ENCODE results near the gene PCBP4.

Gene PCBP4

GRCh38 chr3:51955893-51956770 lies 11.1 kb downstream of the PCBP4 start:
- DNase-seq (ENCODE audit: low read depth in 3 of 3): peak in 1 of 3 experiments; percentile 31

DNA sequence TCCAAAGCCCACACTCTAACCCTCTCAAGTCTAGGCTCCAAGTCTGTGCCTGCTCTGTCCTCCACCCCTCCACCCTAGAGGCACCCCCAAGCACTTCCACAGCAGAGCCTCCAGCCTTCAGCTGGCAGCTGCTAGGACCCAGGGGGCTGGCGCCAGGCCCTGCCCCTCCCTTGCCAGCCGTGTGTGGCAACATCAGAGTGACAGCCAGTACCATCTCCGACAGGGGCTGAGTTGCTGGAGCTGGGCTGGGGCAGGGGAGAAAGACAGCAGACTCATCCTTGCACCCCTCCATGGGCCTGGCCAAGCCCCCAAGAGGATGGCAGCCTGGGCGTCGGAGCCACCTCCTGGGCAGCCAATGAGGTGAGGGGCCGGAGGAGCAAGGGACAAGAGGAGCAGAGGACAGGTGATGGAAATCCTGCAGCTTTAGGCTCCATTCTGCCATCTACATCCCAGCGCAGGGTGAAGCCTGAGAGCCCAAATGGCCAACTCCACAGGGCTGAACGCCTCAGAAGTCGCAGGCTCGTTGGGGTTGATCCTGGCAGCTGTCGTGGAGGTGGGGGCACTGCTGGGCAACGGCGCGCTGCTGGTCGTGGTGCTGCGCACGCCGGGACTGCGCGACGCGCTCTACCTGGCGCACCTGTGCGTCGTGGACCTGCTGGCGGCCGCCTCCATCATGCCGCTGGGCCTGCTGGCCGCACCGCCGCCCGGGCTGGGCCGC lies 11.9 kb downstream of the PCBP4 start, which contains the start of gene GPR62:
GPR62 (plus strand) TSS at position 207 of the 718 bp plus-strand sequence; CDS start at position 479, 272 bp downstream.
- DNase-seq (ENCODE audit: low read depth in 3 of 3): no peak

- DNase-seq (ENCODE audit: low read depth in 3 of 3): no peak
Measured at GRCh38 chr3:51954713-51955112, 12.5 kb downstream of the PCBP4 start.

GRCh38 chr3:51954105-51954504 lies 13.1 kb downstream of the PCBP4 start:
- DNase-seq (ENCODE audit: low read depth in 3 of 3): no peak

- DNase-seq (ENCODE audit: low read depth in 3 of 3): no peak
Measured at GRCh38 chr3:51953445-51953844, 13.8 kb downstream of the PCBP4 start.

- no peak for DNase-seq (ENCODE audit: low read depth in 3 of 3)
Measured at GRCh38 chr3:51950899-51951298, 16.4 kb downstream of the PCBP4 start.

- DNase-seq (ENCODE audit: low read depth in 3 of 3): no peak
Measured at GRCh38 chr3:51949121-51949520, 18.1 kb downstream of the PCBP4 start.

GRCh38 chr3:51948016-51948580 lies 19.2 kb downstream of the PCBP4 start:
- DNase-seq (ENCODE audit: low read depth in 3 of 3): no peak

DNA sequence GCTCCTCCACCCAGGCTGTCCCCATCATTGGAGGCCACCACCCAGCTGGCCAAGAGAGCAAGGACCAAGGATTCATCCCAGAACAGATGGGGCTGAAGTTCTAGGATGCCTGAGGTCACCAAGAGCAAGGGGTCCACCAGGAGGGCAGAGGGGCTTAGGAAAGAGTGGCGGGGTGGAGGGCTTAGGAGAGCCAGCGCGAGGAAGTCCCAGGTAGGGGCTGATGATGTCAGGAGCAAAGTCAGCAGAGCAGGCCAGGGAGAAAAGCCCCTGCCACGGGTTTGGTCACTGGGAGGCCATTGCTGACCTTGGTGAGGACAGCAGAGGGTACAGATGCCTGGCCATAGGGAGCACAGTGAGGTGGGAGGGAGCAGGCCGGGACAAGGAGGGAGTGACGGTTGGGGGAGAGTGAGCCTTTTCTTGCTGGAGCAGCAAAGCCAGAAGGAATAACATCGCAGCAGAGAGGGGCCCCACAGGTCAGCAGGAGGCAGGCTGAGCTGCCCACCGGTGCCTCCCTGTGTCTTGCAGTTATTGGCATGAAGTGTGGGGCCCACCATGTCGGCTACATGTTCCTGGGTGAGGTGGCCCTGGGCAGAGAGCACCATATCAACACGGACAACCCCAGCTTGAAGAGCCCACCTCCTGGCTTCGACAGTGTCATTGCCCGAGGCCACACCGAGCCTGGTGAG lies 19.9 kb downstream of the PCBP4 start:
- no peak for DNase-seq (ENCODE audit: low read depth in 3 of 3)

DNA sequence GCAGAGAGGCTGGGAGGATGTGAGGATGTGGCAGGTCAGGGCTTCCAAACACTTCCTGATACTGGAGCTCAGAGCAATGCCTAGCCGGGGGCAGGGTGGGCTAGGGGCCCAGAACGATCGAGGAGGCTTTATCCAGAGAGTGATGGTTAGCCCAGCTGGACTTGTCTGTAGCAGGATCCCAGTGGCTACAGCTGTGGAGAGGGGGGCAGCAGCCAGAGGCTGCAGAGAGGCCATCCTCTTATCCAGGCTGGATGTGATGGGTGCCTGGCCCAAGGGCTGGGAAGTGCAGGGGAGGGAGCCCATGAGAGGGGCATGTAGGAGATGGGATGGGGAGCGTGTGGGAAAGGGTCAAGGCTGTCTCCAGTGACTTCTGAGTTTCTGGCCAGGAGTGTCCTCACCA lies 20.5 kb downstream of the PCBP4 start:
- no peak for DNase-seq (ENCODE audit: low read depth in 3 of 3)

DNA sequence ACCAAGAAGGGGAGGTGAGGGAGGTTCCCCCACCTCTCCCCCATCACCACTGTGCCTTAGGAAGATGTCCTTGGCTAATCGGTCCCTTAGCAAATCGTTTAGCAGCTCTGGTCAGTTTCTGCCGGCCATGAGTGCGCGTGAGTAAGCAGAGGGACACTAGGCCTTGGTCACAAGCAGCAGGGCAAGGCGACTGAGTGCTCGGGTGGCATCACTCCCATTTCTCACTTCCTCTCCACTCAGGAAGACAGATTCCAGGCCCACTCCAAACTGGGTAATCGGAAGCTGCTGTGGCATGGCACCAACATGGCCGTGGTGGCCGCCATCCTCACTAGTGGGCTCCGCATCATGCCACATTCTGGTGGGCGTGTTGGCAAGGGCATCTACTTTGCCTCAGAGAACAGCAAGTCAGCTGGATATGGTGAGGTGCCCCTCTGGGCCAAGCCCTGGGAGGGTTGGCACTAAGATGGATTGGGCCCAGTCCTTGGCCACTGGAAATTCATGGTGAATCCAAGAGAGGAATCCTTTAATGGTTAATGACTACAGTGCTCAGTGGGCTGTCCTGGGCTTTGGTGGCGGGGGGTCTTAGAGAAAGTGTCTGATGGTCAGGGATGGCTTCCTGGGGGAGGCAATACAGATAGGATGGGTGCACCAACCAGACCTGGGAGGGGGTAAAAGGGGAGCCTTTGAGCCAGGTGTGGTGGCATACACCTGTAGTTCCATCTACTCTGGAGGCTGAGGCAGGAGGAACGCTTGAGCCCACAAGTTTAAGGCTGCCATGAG lies 21.1 kb downstream of the PCBP4 start:
- DNase-seq (ENCODE audit: low read depth in 3 of 3): no peak

DNA sequence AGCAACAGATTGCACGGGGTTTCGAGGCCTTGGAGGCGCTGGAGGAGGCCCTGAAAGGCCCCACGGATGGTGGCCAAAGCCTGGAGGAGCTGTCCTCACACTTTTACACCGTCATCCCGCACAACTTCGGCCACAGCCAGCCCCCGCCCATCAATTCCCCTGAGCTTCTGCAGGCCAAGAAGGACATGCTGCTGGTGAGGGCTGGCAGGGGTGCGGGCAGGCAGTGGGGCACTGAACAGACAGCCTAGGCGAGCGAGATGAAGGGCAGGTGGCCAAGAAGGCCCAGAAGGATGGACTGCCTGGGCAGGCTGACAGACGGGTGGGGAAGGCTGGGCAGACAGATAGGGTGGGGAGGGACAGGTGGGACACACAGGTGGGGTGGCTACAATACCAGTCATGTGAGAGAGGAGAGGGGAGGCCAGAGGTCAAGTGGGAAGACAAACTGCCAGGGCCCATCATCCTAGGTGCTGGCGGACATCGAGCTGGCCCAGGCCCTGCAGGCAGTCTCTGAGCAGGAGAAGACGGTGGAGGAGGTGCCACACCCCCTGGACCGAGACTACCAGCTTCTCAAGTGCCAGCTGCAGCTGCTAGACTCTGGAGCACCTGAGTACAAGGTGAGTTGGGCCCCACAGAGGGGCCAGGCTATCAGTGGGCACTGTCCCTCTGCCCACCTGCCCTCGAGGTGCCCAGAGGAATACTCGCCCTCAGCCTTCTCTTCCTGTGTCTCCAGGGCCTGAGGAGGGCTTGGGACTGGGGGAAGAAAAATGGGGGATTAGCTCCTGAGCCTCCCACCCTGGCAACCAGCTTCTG lies 22.0 kb downstream of the PCBP4 start:
- DNase-seq (ENCODE audit: low read depth in 3 of 3): no peak

GRCh38 chr3:51944451-51945021 lies 22.7 kb downstream of the PCBP4 start:
- no peak for DNase-seq (ENCODE audit: low read depth in 3 of 3)

DNA sequence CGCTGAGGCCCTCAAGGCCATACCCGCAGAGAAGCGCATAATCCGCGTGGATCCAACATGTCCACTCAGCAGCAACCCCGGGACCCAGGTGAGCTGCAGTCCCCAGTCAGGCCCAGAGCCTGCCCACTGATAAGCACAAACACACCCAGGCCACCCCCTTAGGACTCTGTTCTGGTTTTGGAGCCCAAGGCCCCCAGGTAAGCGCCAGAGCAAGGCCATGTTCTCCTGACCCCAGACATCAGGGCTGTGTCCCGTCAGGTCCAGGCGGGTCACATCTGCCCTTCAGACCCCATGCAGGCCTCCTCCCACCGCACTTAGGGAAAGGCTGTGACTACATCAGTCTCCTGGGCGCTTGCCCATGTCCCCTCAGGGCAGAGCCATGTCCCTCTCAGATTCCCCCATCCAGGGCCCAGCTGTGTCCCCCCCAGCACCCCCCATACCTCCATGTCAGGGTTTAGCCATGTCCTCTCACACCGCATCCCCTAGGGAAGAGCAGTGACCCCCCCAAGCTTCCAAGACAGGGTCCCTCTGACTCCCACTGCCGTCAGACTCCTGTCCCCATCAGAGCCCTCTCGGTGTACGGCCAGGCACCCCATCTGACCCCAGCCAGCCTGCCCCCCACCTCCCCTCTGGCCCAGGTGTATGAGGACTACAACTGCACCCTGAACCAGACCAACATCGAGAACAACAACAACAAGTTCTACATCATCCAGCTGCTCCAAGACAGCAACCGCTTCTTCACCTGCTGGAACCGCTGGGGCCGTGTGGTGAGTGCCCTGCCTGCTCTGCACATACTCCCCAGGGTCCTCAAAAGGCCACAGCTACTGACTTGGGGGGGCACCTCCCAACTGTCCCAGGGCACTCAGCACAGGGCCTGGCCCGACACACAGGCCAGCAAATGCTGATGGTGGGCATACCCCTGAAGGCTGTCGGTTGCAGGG lies 23.5 kb downstream of the PCBP4 start:
- no peak for DNase-seq (ENCODE audit: low read depth in 3 of 3)

DNA sequence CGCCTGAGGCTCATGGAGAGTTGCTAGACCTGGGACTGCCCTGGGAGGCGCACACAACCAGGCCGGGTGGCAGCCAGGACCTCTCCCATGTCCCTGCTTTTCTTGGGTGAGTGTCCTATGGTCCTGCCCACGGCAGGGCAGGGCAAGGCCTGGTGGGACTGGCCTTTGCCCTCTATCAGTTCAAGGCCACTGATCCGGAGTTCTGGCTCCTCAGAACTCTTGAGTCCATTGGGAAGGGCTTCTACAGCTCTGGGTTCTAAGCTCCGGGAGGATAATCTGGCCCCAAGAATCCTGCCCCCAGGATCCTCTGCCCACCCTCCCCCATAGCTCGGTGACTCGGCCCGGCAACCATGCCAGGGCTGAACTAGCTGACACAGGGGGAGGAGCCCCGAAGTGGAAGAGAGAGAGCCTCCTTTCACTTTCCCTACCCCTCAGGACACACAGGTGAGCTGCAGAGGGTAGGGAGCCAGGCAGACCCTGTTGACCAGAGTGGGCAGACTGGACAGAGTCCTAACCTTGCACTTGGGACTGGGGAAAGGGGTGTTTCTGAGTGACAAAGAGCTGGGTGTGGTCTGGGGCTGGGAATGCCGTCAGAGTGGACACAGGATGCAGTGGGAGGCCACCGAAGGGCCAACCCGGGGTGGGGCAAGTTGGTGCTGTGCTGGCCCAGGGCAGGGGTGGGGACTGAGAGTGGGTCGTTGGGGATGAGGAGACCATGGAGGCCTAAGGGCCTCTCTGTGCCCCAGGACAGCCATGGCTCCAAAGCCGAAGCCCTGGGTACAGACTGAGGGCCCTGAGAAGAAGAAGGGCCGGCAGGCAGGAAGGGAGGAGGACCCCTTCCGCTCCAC lies 24.4 kb downstream of the PCBP4 start:
- DNase-seq (ENCODE audit: low read depth in 3 of 3): peak; percentile 40 to 63 (median 44)

DNA sequence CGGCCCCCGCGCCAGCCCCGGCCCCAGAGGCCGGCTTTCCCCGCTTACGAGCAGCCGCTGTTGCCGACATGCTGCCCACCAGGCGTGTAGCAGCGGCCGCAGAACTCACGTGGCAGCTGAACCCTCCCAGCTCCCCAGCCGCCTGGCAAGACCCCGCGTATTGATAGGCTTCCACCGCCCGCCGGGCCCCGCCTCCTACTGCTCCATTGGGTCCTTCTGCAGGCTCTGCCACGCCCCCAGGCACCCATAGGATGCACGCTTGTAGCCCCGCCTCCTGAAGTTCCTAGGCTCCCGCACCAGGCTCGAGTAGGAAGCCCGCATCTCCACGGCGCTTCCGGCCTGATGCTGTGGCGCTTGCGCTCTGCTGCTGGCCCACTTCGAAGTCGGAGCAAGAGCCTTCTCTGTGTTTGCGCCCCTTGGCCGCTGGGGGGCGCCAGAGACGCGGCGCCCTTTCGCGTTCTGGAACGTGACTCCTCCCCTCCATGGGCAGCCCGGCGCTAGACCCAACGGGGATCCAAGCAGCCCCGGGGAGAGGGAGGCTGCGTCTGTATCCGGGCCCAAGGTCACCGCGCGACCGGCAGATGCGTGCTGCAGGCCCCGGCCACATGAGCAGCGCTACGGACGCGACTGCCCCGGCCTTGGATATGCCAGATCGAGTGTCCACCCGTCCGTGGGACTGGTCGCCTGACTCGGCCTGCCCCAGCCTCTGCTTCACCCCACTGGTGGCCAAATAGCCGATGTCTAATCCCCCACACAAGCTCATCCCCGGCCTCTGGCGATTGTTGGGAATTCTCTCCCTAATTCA lies 25.3 kb downstream of the PCBP4 start, which contains the start of the genes PARP3 and RRP9:
PARP3 (plus strand) TSS at position 566 of the 805 bp plus-strand sequence. CDS start 993 bp downstream, outside the sequence.
RRP9 (minus strand) TSS at position 107 of the 805 bp plus-strand sequence; CDS start at position 70, 37 bp downstream.
- DNase-seq (ENCODE audit: low read depth in 3 of 3): peak; percentile 98 to 100 (median 99)

DNA sequence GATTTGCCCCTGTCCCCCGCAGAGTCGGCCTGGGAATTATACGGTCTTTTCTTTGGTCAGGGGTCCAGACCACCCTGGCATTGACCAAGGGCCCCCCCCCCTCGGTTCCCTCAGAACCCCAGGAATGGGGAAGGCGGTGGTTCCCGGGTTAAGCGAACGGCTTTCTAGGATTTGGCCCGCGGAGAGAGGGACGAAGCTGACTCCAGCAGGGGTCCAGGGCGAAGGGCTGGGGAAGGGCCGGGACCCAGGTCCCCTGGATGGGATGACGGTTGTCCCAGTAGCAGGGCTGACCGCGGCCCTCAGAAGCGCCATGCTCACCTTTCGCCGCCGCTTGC lies 25.8 kb downstream of the PCBP4 start:
- no peak for DNase-seq (ENCODE audit: low read depth in 3 of 3)
